Ovary (tissue), 3 donors: Measurements from ENCODE around the gene RNF112.

Experiments
- EP300 ChIP-seq: sonication (generic); formaldehyde crosslinking; IDR thresholded peaks from one replicate; pipeline ENCODE4 v1.6.1; 2017; ENCODE audit warnings: antibody characterized with exemption
- POLR2A ChIP-seq: fragments of 450-650 bp; IDR thresholded peaks from one replicate; pipeline ENCODE4 v1.6.1; 2017; ENCODE audit warnings: antibody characterized with exemption, mild to moderate bottlenecking, moderate library complexity
- TF ChIP-seq, protein P1 (sequence below), 3 donors: fragments of 450-650 bp in 2 of 3; fragments of 200-600 bp in 1 of 3; IDR thresholded peaks; one replicate each; pipeline versions ENCODE4 v1.5.1 to v1.8.0; 2016 to 2022; ENCODE audit warnings: antibody characterized with exemption in 3 of 3, mild to moderate bottlenecking in 1 of 3
- donor health status: DM: no; HTN: no; CAD: no.

DNA sequence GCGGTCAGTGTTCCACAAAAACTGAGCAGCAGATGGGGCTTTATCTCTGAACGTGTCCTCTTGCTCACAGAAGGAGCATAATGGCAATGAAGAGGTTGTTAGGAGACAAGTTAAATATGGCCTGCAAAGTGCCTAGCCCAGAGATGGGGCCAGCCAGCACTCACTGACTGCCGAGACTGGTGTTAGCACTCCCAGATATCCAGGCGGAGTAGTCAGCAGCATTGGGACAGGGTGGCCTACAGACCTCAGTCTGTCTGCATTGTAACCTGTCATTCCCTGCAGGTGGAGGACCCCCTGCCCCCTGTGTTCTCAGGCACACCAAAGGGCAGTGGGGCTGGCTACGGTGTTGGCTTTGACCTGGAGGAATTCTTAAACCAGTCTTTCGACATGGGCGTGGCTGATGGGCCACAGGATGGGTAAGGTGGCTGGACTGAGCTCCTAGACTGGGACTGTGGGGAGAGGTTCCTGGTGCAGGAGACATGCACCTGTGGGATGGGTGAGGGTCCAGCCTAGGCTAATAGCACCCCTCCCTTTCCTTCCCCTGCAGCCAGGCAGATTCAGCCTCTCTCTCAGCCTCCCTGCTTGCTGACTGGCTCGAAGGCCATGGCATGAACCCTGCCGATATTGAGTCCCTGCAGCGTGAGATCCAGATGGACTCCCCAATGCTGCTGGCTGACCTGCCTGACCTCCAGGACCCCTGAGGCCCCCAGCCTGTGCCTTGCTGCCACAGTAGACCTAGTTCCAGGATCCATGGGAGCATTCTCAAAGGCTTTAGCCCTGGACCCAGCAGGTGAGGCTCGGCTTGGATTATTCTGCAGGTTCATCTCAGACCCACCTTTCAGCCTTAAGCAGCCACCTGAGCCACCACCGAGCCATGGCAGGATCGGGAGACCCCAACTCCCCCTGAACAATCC lies 28.2 kb upstream of the RNF112 start:
- TF ChIP-seq, protein P1, sequence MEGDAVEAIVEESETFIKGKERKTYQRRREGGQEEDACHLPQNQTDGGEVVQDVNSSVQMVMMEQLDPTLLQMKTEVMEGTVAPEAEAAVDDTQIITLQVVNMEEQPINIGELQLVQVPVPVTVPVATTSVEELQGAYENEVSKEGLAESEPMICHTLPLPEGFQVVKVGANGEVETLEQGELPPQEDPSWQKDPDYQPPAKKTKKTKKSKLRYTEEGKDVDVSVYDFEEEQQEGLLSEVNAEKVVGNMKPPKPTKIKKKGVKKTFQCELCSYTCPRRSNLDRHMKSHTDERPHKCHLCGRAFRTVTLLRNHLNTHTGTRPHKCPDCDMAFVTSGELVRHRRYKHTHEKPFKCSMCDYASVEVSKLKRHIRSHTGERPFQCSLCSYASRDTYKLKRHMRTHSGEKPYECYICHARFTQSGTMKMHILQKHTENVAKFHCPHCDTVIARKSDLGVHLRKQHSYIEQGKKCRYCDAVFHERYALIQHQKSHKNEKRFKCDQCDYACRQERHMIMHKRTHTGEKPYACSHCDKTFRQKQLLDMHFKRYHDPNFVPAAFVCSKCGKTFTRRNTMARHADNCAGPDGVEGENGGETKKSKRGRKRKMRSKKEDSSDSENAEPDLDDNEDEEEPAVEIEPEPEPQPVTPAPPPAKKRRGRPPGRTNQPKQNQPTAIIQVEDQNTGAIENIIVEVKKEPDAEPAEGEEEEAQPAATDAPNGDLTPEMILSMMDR (IDR thresholded peaks at IDR 0.05): no peak
- TF ChIP-seq POLR2A: no peak
- TF ChIP-seq EP300: no peak
